Measurements from ENCODE around the gene DMTF1. TPM values are rescaled to one million over a fixed set of nuclear protein-coding genes. Genes with fewer than 3 reads are reported as not detected.
A peak's percentile ranks its signal among the peaks of the same experiment; 100 is the strongest.

DMTF1 gene
- polyA plus RNA-seq, 1 of the 3 experiments (the other 2 are of a cell fraction), result 108 TPM

GRCh38 chr7:87192784-87193487, 40.7 kb downstream of the DMTF1 start (continued):
- no peak for TF ChIP-seq GABPA (IDR thresholded peaks at IDR 0.05; ENCODE audit: low read depth)
- TF ChIP-seq TCF12 (IDR thresholded peaks at IDR 0.05), result no peak
- TF ChIP-seq TEAD4 (IDR thresholded peaks at IDR 0.05; ENCODE audit: borderline replicate concordance, insufficient read depth), result no peak
- no peak for TF ChIP-seq JUND (IDR thresholded peaks at IDR 0.05)
- TF ChIP-seq EZH2phosphoT487 (IDR thresholded peaks at IDR 0.05; ENCODE audit: borderline replicate concordance, low read depth), result no peak

GRCh38 chr7:87193912-87194311, 41.7 kb downstream of the DMTF1 start:
- TF ChIP-seq RAD21 (IDR thresholded peaks at IDR 0.05; ENCODE audit: low read length) (no peak), FOXM1 (IDR thresholded peaks at IDR 0.05; ENCODE audit: low read depth) (no peak), MEF2A (IDR thresholded peaks at IDR 0.05; ENCODE audit: borderline replicate concordance, low read depth) (no peak), GABPA (IDR thresholded peaks at IDR 0.05; ENCODE audit: low read depth) (no peak), MXI1 (IDR thresholded peaks at IDR 0.05; ENCODE audit: low read depth, low read length) (no peak), TCF12 (IDR thresholded peaks at IDR 0.05) (no peak), CHD2 (IDR thresholded peaks at IDR 0.05; ENCODE audit: low read length, partially characterized antibody) (no peak), FOSL2 (IDR thresholded peaks at IDR 0.05; ENCODE audit: borderline replicate concordance, low read depth) (no peak), NRF1 (IDR thresholded peaks at IDR 0.05; ENCODE audit: low read depth, low read length) (no peak), TEAD4 (IDR thresholded peaks at IDR 0.05; ENCODE audit: borderline replicate concordance, insufficient read depth) (no peak), RCOR1 (IDR thresholded peaks at IDR 0.05; ENCODE audit: low read length) (no peak), GATA2 (CRISPR knock-in tag; IDR thresholded peaks at IDR 0.05) (no peak)
- H3K36me3 ChIP-seq (replicated peaks in 1 of 2; ENCODE audit: control insufficient read depth in 1 of 2, insufficient read depth in 2 of 2, low read length in 1 of 2), result peaks cover 99 to 100% of the 10 kb centered on the region in 2 experiments

GRCh38 chr7:87199241-87199640, 47.0 kb downstream of the DMTF1 start:
- Histone ChIP-seq H3K4me3 (ENCODE audit: low read depth in 2 of 2, low read length in 1 of 2) (no peak overlapping the region), H3K27me3 (ENCODE audit: insufficient read depth) (no peaks in the 10 kb centered on the region), H3K79me2 (ENCODE audit: insufficient read depth) (peaks cover 57% of the 10 kb centered on the region), H3F3A (replicated peaks; ENCODE audit: insufficient read depth) (peaks cover 7% of the 10 kb centered on the region), H3K27ac (ENCODE audit: low read depth in 2 of 2, low read length in 1 of 2) (no peak overlapping the region; a peak in 1 of 4 replicates), H3K9me3 (no peaks in the 10 kb centered on the region), H3K4me2 (no peak overlapping the region), H3K4me1 (ENCODE audit: control insufficient read depth in 1 of 2, insufficient read depth in 2 of 2, low read depth in 1 of 2, low read length in 1 of 2) (no peaks in the 10 kb centered on the region; a peak in 1 of 4 replicates), H4K20me1 (ENCODE audit: insufficient read depth) (no peaks in the 10 kb centered on the region), H3K9ac (no peak overlapping the region), H3K9me2 (no peaks in the 10 kb centered on the region), H3K36me3 (replicated peaks in 1 of 2; ENCODE audit: control insufficient read depth in 1 of 2, insufficient read depth in 2 of 2, low read length in 1 of 2) (peaks cover 83 to 89% of the 10 kb centered on the region in 2 experiments), H2AFZ (ENCODE audit: low read depth) (no peak overlapping the region)
- ChIA-PET POLR2A (interaction anchor here (0.7 kb wide), 1 partner anchor 13 kb away, joined by 3 read pairs; no protein-coding TSS in a partner anchor), CTCF (interaction anchor here (0.9 to 1.8 kb wide), 5 partner anchors 14 to 1044 kb away, joined by 3 to 7 read pairs (median 5); no protein-coding TSS in a partner anchor)
- 95% methylated on average over 1 of the region's 1 CpG for WGBS (ENCODE audit: low lambda C conversion rate)
- DNase-seq, result no peak
- TF ChIP-seq JUND (IDR thresholded peaks at IDR 0.05), result no peak
- TF ChIP-seq RAD21 (IDR thresholded peaks at IDR 0.05; ENCODE audit: low read length), result no peak
- TF ChIP-seq CHD2 (IDR thresholded peaks at IDR 0.05; ENCODE audit: low read length, partially characterized antibody), result no peak
- TF ChIP-seq GABPA (IDR thresholded peaks at IDR 0.05; ENCODE audit: low read depth), result no peak
- no peak for TF ChIP-seq YY1 (IDR thresholded peaks at IDR 0.05; ENCODE audit: low read depth)
- no peak for TF ChIP-seq MAX (IDR thresholded peaks at IDR 0.05; ENCODE audit: low read depth)
- TF ChIP-seq USF1 (IDR thresholded peaks at IDR 0.05; ENCODE audit: borderline replicate concordance, low read depth), result no peak
- TF ChIP-seq MEF2A (IDR thresholded peaks at IDR 0.05; ENCODE audit: borderline replicate concordance, low read depth), result no peak
- TF ChIP-seq RXRA (IDR thresholded peaks at IDR 0.05; ENCODE audit: borderline replicate concordance, low read depth), result no peak
- no peak for TF ChIP-seq NFIC (IDR thresholded peaks at IDR 0.05; ENCODE audit: borderline replicate concordance)
- TF ChIP-seq IRF3 (IDR thresholded peaks at IDR 0.05; ENCODE audit: low read depth, low read length), result no peak
- no peak for TF ChIP-seq USF2 (IDR thresholded peaks at IDR 0.05; ENCODE audit: borderline replicate concordance, low read depth, low read length)
- no peak for TF ChIP-seq SMC3 (IDR thresholded peaks at IDR 0.05; ENCODE audit: low read depth, low read length)

More at GRCh38 chr7:87193912-87194311, 41.7 kb downstream of the DMTF1 start:
- no peak overlapping the region for H3K4me2 ChIP-seq
- H3K4me1 ChIP-seq (ENCODE audit: control insufficient read depth in 1 of 2, insufficient read depth in 2 of 2, low read depth in 1 of 2, low read length in 1 of 2), result no peaks in the 10 kb centered on the region; a peak in 1 of 4 replicates
- H3K4me3 ChIP-seq (ENCODE audit: low read depth in 2 of 2, low read length in 1 of 2), result no peak overlapping the region
- WGBS (ENCODE audit: low lambda C conversion rate), result 76% methylated on average over 1 of the region's 1 CpG
- CTCF ChIA-PET, result interaction anchor here (1.0 kb wide), 1 partner anchor 8 kb away, joined by 3 read pairs; no protein-coding TSS in a partner anchor
- H3K27ac ChIP-seq (ENCODE audit: low read depth in 2 of 2, low read length in 1 of 2), result 0 out of 4 replicates have a peak overlapping the region, but pooled peaks of 1 of the 2 experiments have one; percentile 4
- peaks cover 13% of the 10 kb centered on the region; the same call in 1 of the 2 replicates for H3K79me2 ChIP-seq (ENCODE audit: insufficient read depth)
- no peak for DNase-seq
- H3K9me2 ChIP-seq, result no peaks in the 10 kb centered on the region
- POLR2A ChIA-PET, result no interaction called here
- no peaks in the 10 kb centered on the region for H3K27me3 ChIP-seq (ENCODE audit: insufficient read depth)
- H3K9ac ChIP-seq, result no peak overlapping the region
- peaks cover 4% of the 10 kb centered on the region; the same call in 1 of the 2 replicates for H4K20me1 ChIP-seq (ENCODE audit: insufficient read depth)
- H3F3A ChIP-seq (replicated peaks; ENCODE audit: insufficient read depth), result peaks cover 13% of the 10 kb centered on the region
- no peak overlapping the region for H2AFZ ChIP-seq (ENCODE audit: low read depth)
- H3K9me3 ChIP-seq, result no peaks in the 10 kb centered on the region
